Mesendoderm (in vitro differentiated cells): ENCODE results near the gene PIM3.
A peak's percentile ranks its signal among the peaks of the same experiment; 100 is the strongest.

Experiments
- DNase-seq: peaks from one replicate; pipeline ENCODE4 v3.0.0; 2013
- H2AK5ac ChIP-seq: 2 replicates; pipeline ENCODE4 v1.6.1; 2013; ENCODE audit warnings: low read length, inconsistent platforms
- H2BK120ac ChIP-seq: 2 replicates; pipeline ENCODE4 v1.6.1; 2013; ENCODE audit warnings: low read depth, mild to moderate bottlenecking, low read length, moderate library complexity, mixed read lengths
- H2BK15ac ChIP-seq: replicated peaks from 2 replicates; pipeline ENCODE4 v1.6.1; 2013; ENCODE audit warnings: low read depth, mild to moderate bottlenecking, moderate library complexity
- H2BK5ac ChIP-seq: 2 replicates; pipeline ENCODE4 v1.6.1; 2013; ENCODE audit warnings: low read length, inconsistent platforms
- H3K18ac ChIP-seq: 2 replicates; pipeline ENCODE4 v1.6.1; 2013; ENCODE audit warnings: mild to moderate bottlenecking, low read length, mixed read lengths
- H3K23ac ChIP-seq: one replicate; pipeline ENCODE4 v1.6.1; 2013; ENCODE audit warnings: low read length
- H3K27ac ChIP-seq: 2 replicates; pipeline ENCODE4 v1.5.1; 2013; ENCODE audit warnings: low read depth, mild to moderate bottlenecking, inconsistent platforms, low read length, moderate library complexity
- H3K27me3 ChIP-seq: 2 replicates; pipeline ENCODE4 v1.6.1; 2013; ENCODE audit warnings: low read length, control low read depth, mild to moderate bottlenecking, inconsistent platforms; ENCODE audit not compliant: insufficient read depth, poor library complexity
- H3K36me3 ChIP-seq: 2 replicates; pipeline ENCODE4 v1.6.1; 2013; ENCODE audit warnings: low read length, inconsistent platforms; ENCODE audit not compliant: control insufficient read depth, insufficient read depth
- H3K4ac ChIP-seq: one replicate; pipeline ENCODE4 v1.6.1; 2013; ENCODE audit warnings: low read depth, mild to moderate bottlenecking, low read length, moderate library complexity
- H3K4me1 ChIP-seq: 2 replicates; pipeline ENCODE4 v1.6.1; 2013; ENCODE audit warnings: low read depth, low read length, inconsistent platforms; ENCODE audit not compliant: control insufficient read depth
- H3K4me2 ChIP-seq: 2 replicates; pipeline ENCODE4 v1.6.1; 2013; ENCODE audit warnings: low read length
- H3K4me3 ChIP-seq: 2 replicates; pipeline ENCODE4 v1.5.1; 2013; ENCODE audit warnings: mild to moderate bottlenecking, low read length
- H3K56ac ChIP-seq: one replicate; pipeline ENCODE4 v1.6.1; 2013; ENCODE audit warnings: low read length
- H3K79me1 ChIP-seq: 2 replicates; pipeline ENCODE4 v1.6.1; 2013; ENCODE audit warnings: low read length, inconsistent platforms
- H3K79me2 ChIP-seq: 2 replicates; pipeline ENCODE4 v1.6.1; 2013; ENCODE audit warnings: mild to moderate bottlenecking, low read length; ENCODE audit not compliant: control insufficient read depth, insufficient read depth
- H3K9ac ChIP-seq: 2 replicates; pipeline ENCODE4 v1.6.1; 2013; ENCODE audit warnings: low read length, inconsistent platforms
- H4K5ac ChIP-seq: one replicate; pipeline ENCODE4 v1.6.1; 2013; ENCODE audit warnings: low read length
- H4K8ac ChIP-seq: one replicate; pipeline ENCODE4 v1.6.1; 2013; ENCODE audit warnings: low read depth, mild to moderate bottlenecking, control low read depth, low read length, moderate library complexity
- WGBS: extraction: QIAGEN DNeasy Blood & Tissue Kit; methylation state at CpG from one replicate; pipeline ENCODE4 v1.1.7; 2013; ENCODE audit warnings: low lambda C conversion rate, missing lambda C conversion rate; ENCODE audit not compliant: insufficient coverage; ENCODE audit errors: extremely low coverage; 5-methylcytosine and 5-hydroxymethylcytosine counted together

PIM3 gene

GRCh38 chr22:49999063-49999945, 38.7 kb downstream of the PIM3 start:
- peak; percentile 51 for DNase-seq
- H3K27me3 ChIP-seq = peaks cover 2% of the 10 kb centered on the region

GRCh38 chr22:49999946-50000586, 39.5 kb downstream of the PIM3 start:
- Histone ChIP-seq H2AK5ac (no peak overlapping the region), H3K18ac (no peak overlapping the region), H2BK15ac (no peak overlapping the region), H2BK120ac (no peak overlapping the region), H4K5ac (no peak overlapping the region), H3K4me3 (no peak overlapping the region), H3K36me3 (no peaks in the 10 kb centered on the region), H2BK5ac (no peak overlapping the region), H3K4me1 (no peaks in the 10 kb centered on the region), H3K27me3 (peaks cover 2% of the 10 kb centered on the region), H3K4ac (no peak overlapping the region), H4K8ac (no peak overlapping the region), H3K79me2 (no peaks in the 10 kb centered on the region), H3K79me1 (no peaks in the 10 kb centered on the region), H3K56ac (peak overlapping the region; percentile 49), H3K9ac (no peak overlapping the region), H3K23ac (no peak overlapping the region), H3K4me2 (peak overlapping the region; percentile 52), H3K27ac (no peak overlapping the region)
- no peak for DNase-seq
- WGBS = no CpG with 5 or more reads among the region's 41 CpGs

More at GRCh38 chr22:49999063-49999945, 38.7 kb downstream of the PIM3 start:
- peak overlapping the region; percentile 62 for H3K56ac ChIP-seq
- H3K4me1 ChIP-seq = no peaks in the 10 kb centered on the region
- no peak overlapping the region for H3K18ac ChIP-seq
- no peak overlapping the region for H2BK5ac ChIP-seq
- no peaks in the 10 kb centered on the region for H3K36me3 ChIP-seq
- H3K23ac ChIP-seq = no peak overlapping the region
- no peak overlapping the region for H3K4me3 ChIP-seq
- no CpG with 5 or more reads among the region's 70 CpGs for WGBS
- H3K79me1 ChIP-seq = no peaks in the 10 kb centered on the region
- H4K8ac ChIP-seq = no peak overlapping the region
- H3K4me2 ChIP-seq = peak overlapping the region; percentile 52
- H3K9ac ChIP-seq = peak overlapping the region; percentile 22
- no peak overlapping the region for H2BK15ac ChIP-seq
- no peak overlapping the region for H3K4ac ChIP-seq
- no peak overlapping the region for H4K5ac ChIP-seq
- no peaks in the 10 kb centered on the region for H3K79me2 ChIP-seq
- no peak overlapping the region for H2AK5ac ChIP-seq
- no peak overlapping the region for H2BK120ac ChIP-seq
- H3K27ac ChIP-seq = no peak overlapping the region

- Histone ChIP-seq H2BK15ac (no peak overlapping the region), H3K27ac (no peak overlapping the region), H3K4me1 (no peaks in the 10 kb centered on the region), H4K8ac (no peak overlapping the region), H3K4ac (no peak overlapping the region), H3K18ac (no peak overlapping the region), H3K9ac (no peak overlapping the region), H3K4me3 (no peak overlapping the region), H3K79me2 (no peaks in the 10 kb centered on the region), H3K27me3 (peaks cover 2% of the 10 kb centered on the region), H2AK5ac (no peak overlapping the region), H2BK5ac (no peak overlapping the region), H3K36me3 (no peaks in the 10 kb centered on the region), H3K56ac (no peak overlapping the region), H3K4me2 (no peak overlapping the region), H2BK120ac (no peak overlapping the region), H3K79me1 (no peaks in the 10 kb centered on the region), H3K23ac (no peak overlapping the region), H4K5ac (no peak overlapping the region)
- no peak for DNase-seq
- WGBS = no CpG with 5 or more reads among the region's 32 CpGs
These were observed 40.2 kb downstream of the PIM3 start for GRCh38 chr22:50000587-50001387.

GRCh38 chr22:50001388-50002231, 41.0 kb downstream of the PIM3 start:
- H3K27ac ChIP-seq = no peak overlapping the region
- H3K18ac ChIP-seq = no peak overlapping the region
- whole genome bisulfite sequencing = no CpG with 5 or more reads among the region's 16 CpGs
- H3K56ac ChIP-seq = no peak overlapping the region
- no peak overlapping the region for H4K8ac ChIP-seq
- no peak overlapping the region for H3K4me2 ChIP-seq
- H2AK5ac ChIP-seq = no peak overlapping the region
- H2BK5ac ChIP-seq = no peak overlapping the region
- no peaks in the 10 kb centered on the region for H3K79me2 ChIP-seq
- H3K36me3 ChIP-seq = no peaks in the 10 kb centered on the region
- H3K4ac ChIP-seq = no peak overlapping the region
- H3K9ac ChIP-seq = no peak overlapping the region
- H2BK120ac ChIP-seq = no peak overlapping the region
- H3K4me3 ChIP-seq = no peak overlapping the region
- H3K27me3 ChIP-seq = peaks cover 2% of the 10 kb centered on the region
- no peaks in the 10 kb centered on the region for H3K4me1 ChIP-seq
- no peak for DNase-seq
- no peak overlapping the region for H3K23ac ChIP-seq
- no peak overlapping the region for H2BK15ac ChIP-seq
- H3K79me1 ChIP-seq = no peaks in the 10 kb centered on the region
- H4K5ac ChIP-seq = no peak overlapping the region

- no peak overlapping the region for H3K4me3 ChIP-seq
- H3K79me1 ChIP-seq = no peaks in the 10 kb centered on the region
- no peaks in the 10 kb centered on the region for H3K4me1 ChIP-seq
- H3K23ac ChIP-seq = no peak overlapping the region
- WGBS = no CpG with 5 or more reads among the region's 7 CpGs
- no peak overlapping the region for H2BK120ac ChIP-seq
- no peak overlapping the region for H3K18ac ChIP-seq
- no peaks in the 10 kb centered on the region for H3K36me3 ChIP-seq
- no peak overlapping the region for H4K8ac ChIP-seq
- H3K27me3 ChIP-seq = peaks cover 2% of the 10 kb centered on the region
- no peak overlapping the region for H3K4me2 ChIP-seq
- H2BK5ac ChIP-seq = no peak overlapping the region
- no peak overlapping the region for H3K9ac ChIP-seq
- H3K4ac ChIP-seq = no peak overlapping the region
- no peak overlapping the region for H3K27ac ChIP-seq
- H2AK5ac ChIP-seq = no peak overlapping the region
- DNase-seq = no peak
- no peaks in the 10 kb centered on the region for H3K79me2 ChIP-seq
- H4K5ac ChIP-seq = no peak overlapping the region
- no peak overlapping the region for H3K56ac ChIP-seq
- no peak overlapping the region for H2BK15ac ChIP-seq
These were observed 42.2 kb downstream of the PIM3 start for GRCh38 chr22:50002791-50003190.
